B cell (primary cell): ENCODE results near the gene PDPK1.

Experiments
- EZH2 ChIP-seq: IDR thresholded peaks from 2 replicates; pipeline ENCODE4 v1.6.1; 2012; ENCODE audit warnings: borderline replicate concordance, low read depth, mild to moderate bottlenecking, moderate library complexity, low read length; ENCODE audit not compliant: insufficient read depth, poor library complexity, severe bottlenecking
- TF ChIP-seq, protein P1 (sequence below): fragments of 200-600 bp; IDR thresholded peaks from one replicate; pipeline ENCODE4 v1.8.0; 2022; ENCODE audit warnings: antibody characterized with exemption, mild to moderate bottlenecking

DNA sequence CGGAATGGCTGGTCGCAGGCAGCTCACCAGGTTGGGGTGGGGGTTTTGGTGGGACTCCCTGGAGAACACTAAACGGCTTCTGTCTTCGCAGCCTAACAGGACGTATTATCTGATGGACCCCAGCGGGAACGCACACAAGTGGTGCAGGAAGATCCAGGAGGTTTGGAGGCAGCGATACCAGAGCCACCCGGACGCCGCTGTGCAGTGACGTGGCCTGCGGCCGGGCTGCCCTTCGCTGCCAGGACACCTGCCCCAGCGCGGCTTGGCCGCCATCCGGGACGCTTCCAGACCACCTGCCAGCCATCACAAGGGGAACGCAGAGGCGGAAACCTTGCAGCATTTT, 59.7 kb downstream of the PDPK1 start:
- TF ChIP-seq, protein P1, sequence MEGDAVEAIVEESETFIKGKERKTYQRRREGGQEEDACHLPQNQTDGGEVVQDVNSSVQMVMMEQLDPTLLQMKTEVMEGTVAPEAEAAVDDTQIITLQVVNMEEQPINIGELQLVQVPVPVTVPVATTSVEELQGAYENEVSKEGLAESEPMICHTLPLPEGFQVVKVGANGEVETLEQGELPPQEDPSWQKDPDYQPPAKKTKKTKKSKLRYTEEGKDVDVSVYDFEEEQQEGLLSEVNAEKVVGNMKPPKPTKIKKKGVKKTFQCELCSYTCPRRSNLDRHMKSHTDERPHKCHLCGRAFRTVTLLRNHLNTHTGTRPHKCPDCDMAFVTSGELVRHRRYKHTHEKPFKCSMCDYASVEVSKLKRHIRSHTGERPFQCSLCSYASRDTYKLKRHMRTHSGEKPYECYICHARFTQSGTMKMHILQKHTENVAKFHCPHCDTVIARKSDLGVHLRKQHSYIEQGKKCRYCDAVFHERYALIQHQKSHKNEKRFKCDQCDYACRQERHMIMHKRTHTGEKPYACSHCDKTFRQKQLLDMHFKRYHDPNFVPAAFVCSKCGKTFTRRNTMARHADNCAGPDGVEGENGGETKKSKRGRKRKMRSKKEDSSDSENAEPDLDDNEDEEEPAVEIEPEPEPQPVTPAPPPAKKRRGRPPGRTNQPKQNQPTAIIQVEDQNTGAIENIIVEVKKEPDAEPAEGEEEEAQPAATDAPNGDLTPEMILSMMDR: no peak
- TF ChIP-seq EZH2: no peak
